Measurements from ENCODE around the gene ADORA2B. TPM values are rescaled to one million over a fixed set of nuclear protein-coding genes. Genes with fewer than 3 reads are reported as not detected.

ADORA2B gene
- total and polyA plus RNA-seq, 2 of the 8 experiments (the other 6 are each of a cell fraction or from before 2014, with no cell fraction given), result 2.6 to 8.2 TPM

GRCh38 chr17:15935891-15936290 is 9.0 kb upstream of the ADORA2B start:
- no peak overlapping the region for H2AFZ ChIP-seq (ENCODE audit: low read length)
- H3K9ac ChIP-seq (replicated peaks in 1 of 4; ENCODE audit: extremely low read depth in 1 of 4, low read depth in 3 of 4, low read length in 3 of 4), result no peak overlapping the region
- H3K79me1 ChIP-seq (ENCODE audit: low read depth, low read length), result no peaks in the 10 kb centered on the region
- FAIRE-seq (no peak), DNase-seq (ENCODE audit: low read depth in 1 of 2, low spot score in 2 of 2) (no peak)
- no peak overlapping the region for H3K18ac ChIP-seq (ENCODE audit: extremely low read depth, low read length)
- H3K27me3 ChIP-seq (replicated peaks in 1 of 4; ENCODE audit: control insufficient read depth in 3 of 4, extremely low read depth in 1 of 4, insufficient read depth in 3 of 4, low read length in 3 of 4), result no peaks in the 10 kb centered on the region
- H3K23me2 ChIP-seq (ENCODE audit: low read depth, low read length), result no peaks in the 10 kb centered on the region
- H3K9me3 ChIP-seq (ENCODE audit: insufficient read depth in 2 of 2, low read depth in 1 of 2, low read length in 1 of 2), result no peaks in the 10 kb centered on the region
- no peak overlapping the region for H4K8ac ChIP-seq (ENCODE audit: extremely low read depth, insufficient read depth, low read length)
- no peak overlapping the region for H2BK120ac ChIP-seq (replicated peaks; ENCODE audit: low read depth, low read length)
- no peaks in the 10 kb centered on the region for H4K20me1 ChIP-seq (replicated peaks in 1 of 2; ENCODE audit: control insufficient read depth in 1 of 2, insufficient read depth in 2 of 2, low read length in 2 of 2)
- H3K23ac ChIP-seq (ENCODE audit: insufficient read length), result no peak overlapping the region
- POLR2A ChIA-PET (ENCODE audit: partially characterized antibody), result interaction anchor here (1.5 kb wide), 1 partner anchor 10 kb away, joined by 5 read pairs; no protein-coding TSS in a partner anchor
- H4K5ac ChIP-seq (ENCODE audit: insufficient read length, low read depth, low read length), result no peak overlapping the region
- no peak overlapping the region for H2BK15ac ChIP-seq (ENCODE audit: low read length)
- no peak overlapping the region for H4K91ac ChIP-seq (replicated peaks; ENCODE audit: insufficient read length, low read length)
- WGBS, 2 experiments (ENCODE audit: extremely low coverage in 1 of 2, insufficient coverage in 1 of 2, insufficient read length in 1 of 2, insufficient replicate concordance in 2 of 2, low coverage in 1 of 2, low lambda C conversion rate in 2 of 2, missing lambda C conversion rate in 1 of 2), result 93% methylated on average over 3 of the region's 7 CpGs; no CpG with 5 or more reads in 1 of the 2 experiments
- no peak overlapping the region for H3K56ac ChIP-seq (replicated peaks; ENCODE audit: insufficient read length, low read depth, low read length)
- no peaks in the 10 kb centered on the region for H3K79me2 ChIP-seq (ENCODE audit: control insufficient read depth in 1 of 2, insufficient read depth in 2 of 2, low read length in 2 of 2)
- H2BK5ac ChIP-seq (ENCODE audit: low read depth, low read length), result no peak overlapping the region
- H3K27ac ChIP-seq (ENCODE audit: low read depth, low read length), result no peak overlapping the region
- H3K4ac ChIP-seq (replicated peaks; ENCODE audit: insufficient read length, low read depth, low read length), result no peak overlapping the region
- H2AK5ac ChIP-seq (ENCODE audit: low read depth, low read length), result no peak overlapping the region
- no peak overlapping the region for H2BK12ac ChIP-seq (ENCODE audit: low read depth, low read length)
- CTCF ChIA-PET (ENCODE audit: partially characterized antibody), result interaction anchor here (1.5 kb wide), 1 partner anchor 63 kb away, joined by 5 read pairs; no protein-coding TSS in a partner anchor
- H2BK20ac ChIP-seq (ENCODE audit: low read length), result no peak overlapping the region
- H3K4me3 ChIP-seq (ENCODE audit: extremely low read depth in 1 of 4, insufficient read depth in 2 of 4, low read depth in 3 of 4, low read length in 4 of 4), result no peak overlapping the region
- no peaks in the 10 kb centered on the region for H3K4me1 ChIP-seq (replicated peaks in 1 of 4; ENCODE audit: control insufficient read depth in 3 of 4, insufficient read depth in 4 of 4, low read length in 3 of 4)
- no peak overlapping the region for H3K4me2 ChIP-seq (ENCODE audit: insufficient read depth in 1 of 2, low read depth in 2 of 2, low read length in 2 of 2)
- no peaks in the 10 kb centered on the region for H3K36me3 ChIP-seq (ENCODE audit: control insufficient read depth in 2 of 4, insufficient read depth in 4 of 4, low read length in 3 of 4)
- no peak overlapping the region for H3K14ac ChIP-seq (ENCODE audit: insufficient read length)
- TF ChIP-seq ZNF274 (IDR thresholded peaks at IDR 0.05; ENCODE audit: borderline replicate concordance, extremely low read depth, low read length) (no peak), HDAC2 (IDR thresholded peaks at IDR 0.05; ENCODE audit: borderline replicate concordance in 1 of 2, low read depth in 2 of 2, low read length in 2 of 2) (no peak), RBBP5 (IDR thresholded peaks at IDR 0.05; ENCODE audit: borderline replicate concordance, low read depth, low read length) (no peak), JUN (IDR thresholded peaks at IDR 0.05; ENCODE audit: low read depth, low read length) (no peak), TEAD4 (IDR thresholded peaks at IDR 0.05; ENCODE audit: low read depth, low read length) (no peak), EZH2 (IDR thresholded peaks at IDR 0.05; ENCODE audit: low read depth, low read length, severe bottlenecking) (no peak), RNF2 (IDR thresholded peaks at IDR 0.05; ENCODE audit: borderline replicate concordance, low read depth, low read length, missing control alignments, poor library complexity, severe bottlenecking) (no peak), JUND (IDR thresholded peaks at IDR 0.05; ENCODE audit: low read length) (no peak), FOSL1 (IDR thresholded peaks at IDR 0.05; ENCODE audit: insufficient read depth, low read depth, low read length) (no peak), MAFK (IDR thresholded peaks at IDR 0.05; ENCODE audit: low read depth, low read length) (no peak), RAD21 (IDR thresholded peaks at IDR 0.05 in 1 of 2, conservative IDR thresholded peaks at IDR 0.05 in 1 of 2; ENCODE audit: low read depth in 2 of 2, low read length in 2 of 2) (no peak), CBX5 (IDR thresholded peaks at IDR 0.05; ENCODE audit: low read depth, low read length) (no peak), EP300 (IDR thresholded peaks at IDR 0.05; ENCODE audit: borderline replicate concordance in 1 of 2, low read depth in 2 of 2, low read length in 2 of 2) (no peak)
